GM19025 (cell line): ENCODE results near the gene FSCB.
"Not testable (repeated sequence)": the region's sequence is repeated elsewhere in the genome, so short reads cannot be mapped to it uniquely, and the experiment has no call there.

Source experiments
- ATAC-seq: cut with Tn5 transposase; IDR thresholded peaks from one replicate; pipeline ENCODE4 v1.9.1; 2021; ENCODE audit warnings: mild to moderate bottlenecking, low read depth, moderate library complexity; ENCODE audit not compliant: unreplicated experiment

The FSCB gene, protein sequence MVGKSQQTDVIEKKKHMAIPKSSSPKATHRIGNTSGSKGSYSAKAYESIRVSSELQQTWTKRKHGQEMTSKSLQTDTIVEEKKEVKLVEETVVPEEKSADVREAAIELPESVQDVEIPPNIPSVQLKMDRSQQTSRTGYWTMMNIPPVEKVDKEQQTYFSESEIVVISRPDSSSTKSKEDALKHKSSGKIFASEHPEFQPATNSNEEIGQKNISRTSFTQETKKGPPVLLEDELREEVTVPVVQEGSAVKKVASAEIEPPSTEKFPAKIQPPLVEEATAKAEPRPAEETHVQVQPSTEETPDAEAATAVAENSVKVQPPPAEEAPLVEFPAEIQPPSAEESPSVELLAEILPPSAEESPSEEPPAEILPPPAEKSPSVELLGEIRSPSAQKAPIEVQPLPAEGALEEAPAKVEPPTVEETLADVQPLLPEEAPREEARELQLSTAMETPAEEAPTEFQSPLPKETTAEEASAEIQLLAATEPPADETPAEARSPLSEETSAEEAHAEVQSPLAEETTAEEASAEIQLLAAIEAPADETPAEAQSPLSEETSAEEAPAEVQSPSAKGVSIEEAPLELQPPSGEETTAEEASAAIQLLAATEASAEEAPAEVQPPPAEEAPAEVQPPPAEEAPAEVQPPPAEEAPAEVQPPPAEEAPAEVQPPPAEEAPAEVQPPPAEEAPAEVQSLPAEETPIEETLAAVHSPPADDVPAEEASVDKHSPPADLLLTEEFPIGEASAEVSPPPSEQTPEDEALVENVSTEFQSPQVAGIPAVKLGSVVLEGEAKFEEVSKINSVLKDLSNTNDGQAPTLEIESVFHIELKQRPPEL

DNA sequence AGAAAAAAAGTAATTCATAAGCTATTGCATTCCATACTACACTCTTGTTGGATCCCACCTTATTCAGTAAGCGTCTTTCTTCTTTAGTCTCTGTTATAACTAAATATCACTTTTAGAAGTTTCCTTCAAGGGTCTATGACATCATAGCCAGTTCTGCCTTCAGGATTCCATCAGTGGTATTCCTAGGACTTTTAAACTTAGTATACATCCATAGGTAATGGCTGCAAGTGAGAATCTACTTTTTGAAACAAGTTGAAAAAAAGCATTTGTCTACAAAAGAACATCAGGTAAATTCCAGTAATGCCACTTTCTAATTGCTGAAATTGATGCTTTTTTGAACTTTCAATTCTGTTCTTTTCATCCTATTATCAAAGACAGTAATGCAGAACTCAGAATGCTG, at the start of gene FSCB:
Gene FSCB, minus strand, starts transcription at position 101 of the 400 bp plus-strand sequence. CDS start 296 bp downstream, outside the sequence.
- ATAC-seq = no peak

DNA sequence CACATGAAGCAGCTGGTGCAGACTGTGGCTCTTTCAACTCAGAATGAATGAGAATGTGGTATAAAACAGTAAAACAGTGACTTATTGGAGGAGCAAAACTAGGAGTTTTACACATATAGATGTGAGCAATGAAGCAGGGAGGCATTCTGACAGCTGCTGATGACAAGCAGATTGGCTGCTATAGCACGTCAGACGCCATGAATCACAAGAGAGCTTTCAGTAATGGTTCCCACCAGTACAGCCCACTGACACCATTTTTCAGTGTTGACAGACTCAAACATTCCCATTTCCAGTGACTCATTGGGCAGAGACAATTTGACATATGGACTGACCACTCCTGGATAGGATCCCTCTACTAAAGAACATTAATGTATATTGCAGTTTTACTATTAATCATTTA, 24.6 kb upstream of the FSCB start:
- no peak for ATAC-seq

DNA sequence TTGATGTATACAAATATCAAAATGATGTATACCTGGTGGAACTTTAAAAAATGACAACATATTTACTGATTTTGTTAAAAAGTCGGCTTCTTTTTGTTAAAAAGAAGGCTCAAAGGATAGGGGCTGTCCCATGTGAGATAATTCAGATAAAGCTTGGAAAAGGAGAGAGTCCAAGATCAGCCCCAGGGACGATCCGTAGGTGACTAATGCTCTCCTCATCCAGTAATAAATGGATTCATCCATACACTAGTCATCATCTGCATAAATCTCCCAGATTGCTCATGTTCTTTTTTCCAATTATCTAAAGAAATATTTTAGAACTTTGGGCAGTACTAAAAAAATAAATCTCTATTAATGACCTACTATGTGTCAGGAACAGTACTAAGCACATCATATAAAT, 23.4 kb upstream of the FSCB start:
- ATAC-seq = no peak

DNA sequence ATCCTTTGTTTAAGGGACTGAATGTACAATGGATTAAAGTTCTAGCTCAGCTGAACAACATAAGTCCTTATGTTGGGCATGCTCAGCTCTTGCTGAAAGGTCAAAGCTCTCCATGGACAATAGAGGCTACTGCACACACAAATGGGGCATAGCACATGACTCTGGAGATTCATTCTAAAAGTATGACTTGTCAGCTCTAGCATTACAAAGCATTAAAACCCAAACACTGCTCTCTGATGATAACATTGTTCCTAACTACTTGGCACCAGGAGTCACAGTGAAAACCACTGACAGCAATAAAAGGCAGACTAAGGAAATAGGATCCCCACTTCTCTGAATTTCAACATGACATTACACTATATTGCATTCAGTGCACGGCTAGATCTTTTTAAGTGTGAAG, 21.9 kb upstream of the FSCB start:
- ATAC-seq = no peak

DNA sequence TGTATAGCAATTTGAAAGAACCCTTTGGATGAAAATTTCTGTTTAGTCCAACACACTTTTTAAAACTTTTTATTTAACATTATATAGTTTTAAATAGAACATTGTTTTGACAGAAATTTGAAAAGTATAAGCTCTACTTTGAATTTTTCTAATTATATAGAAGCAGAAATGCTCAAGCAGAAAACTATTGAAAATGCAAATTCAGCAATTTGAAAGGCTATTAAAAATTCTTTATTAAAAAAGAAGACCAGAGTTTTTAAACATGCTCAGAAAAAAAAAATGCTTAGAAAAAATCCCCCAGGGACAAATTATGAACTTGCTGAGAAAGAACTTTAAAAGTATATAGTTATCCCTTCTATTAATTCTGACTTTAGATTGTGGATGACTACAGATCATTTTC, 21.1 kb upstream of the FSCB start:
- no peak for ATAC-seq

DNA sequence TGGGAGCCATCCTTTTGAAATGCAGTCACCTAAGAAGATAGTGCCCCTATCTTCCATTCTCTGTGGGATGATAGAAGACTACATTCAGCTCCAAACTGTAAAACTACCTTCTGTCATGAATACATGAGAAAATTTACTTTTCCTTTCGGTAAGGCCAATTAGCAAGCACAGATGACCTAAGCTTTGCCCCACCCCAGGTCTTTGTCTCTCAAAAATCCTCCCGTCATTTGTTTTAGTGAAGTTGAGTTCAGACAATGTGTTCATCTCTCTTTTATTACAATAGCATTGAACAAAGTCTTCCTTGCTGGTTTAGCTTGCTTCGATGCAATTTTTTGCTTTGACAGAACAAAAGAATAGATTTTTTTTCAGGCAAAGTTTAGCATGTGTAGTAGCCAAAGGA, 18.2 kb upstream of the FSCB start:
- ATAC-seq = no peak

DNA sequence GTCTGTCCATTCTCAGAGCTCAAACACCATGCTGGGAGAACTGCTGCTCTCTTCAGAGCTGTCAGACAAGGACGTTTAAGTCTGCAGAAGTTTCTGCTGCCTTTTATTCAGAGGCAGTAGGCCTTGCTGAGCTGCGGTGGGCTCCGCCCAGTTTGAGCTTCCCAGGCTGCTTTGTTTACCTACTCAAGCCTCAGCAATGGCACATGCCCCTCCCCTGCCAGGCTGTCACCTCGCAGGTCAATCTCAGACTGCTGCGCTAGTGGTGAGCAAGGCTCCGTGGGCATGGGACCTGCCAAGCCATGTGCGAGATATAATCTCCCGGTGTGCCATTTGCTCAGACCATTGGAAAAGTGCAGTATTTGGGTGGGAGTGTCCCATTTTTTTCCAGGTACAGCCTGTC, 8.6 kb upstream of the FSCB start:
- ATAC-seq = not testable (repeated sequence)

DNA sequence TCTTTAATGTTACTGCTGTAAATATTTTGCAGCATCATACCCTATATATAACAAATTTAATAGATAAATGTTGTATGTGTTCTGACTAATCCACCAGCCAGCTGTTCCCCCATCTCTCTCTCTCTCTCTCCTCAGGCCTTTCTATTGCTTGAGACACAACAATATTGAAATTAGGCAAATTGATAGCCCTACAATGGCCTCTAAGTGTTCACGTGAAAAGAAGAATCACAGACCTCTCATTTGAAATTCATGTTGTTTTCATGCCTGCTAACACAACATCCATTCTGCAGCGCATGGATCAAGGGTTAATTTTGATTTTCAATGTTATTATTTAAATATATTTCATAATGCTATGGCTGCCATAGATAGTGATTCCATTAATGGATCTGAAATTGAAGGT, 1.8 kb upstream of the FSCB start:
- no peak for ATAC-seq

DNA sequence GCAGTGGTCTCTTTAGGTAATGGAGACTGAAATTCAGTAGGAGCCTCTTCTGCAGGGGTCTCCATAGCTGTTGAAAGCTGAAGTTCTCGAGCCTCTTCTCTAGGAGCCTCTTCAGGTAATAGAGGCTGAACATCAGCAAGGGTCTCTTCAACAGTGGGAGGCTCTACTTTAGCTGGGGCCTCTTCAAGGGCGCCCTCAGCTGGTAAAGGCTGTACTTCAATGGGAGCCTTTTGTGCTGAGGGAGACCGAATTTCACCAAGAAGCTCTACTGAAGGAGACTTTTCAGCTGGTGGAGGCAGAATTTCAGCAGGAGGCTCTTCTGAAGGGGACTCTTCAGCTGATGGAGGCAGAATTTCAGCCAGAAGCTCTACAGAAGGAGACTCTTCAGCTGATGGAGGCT, 1.5 kb downstream of the FSCB start:
- no peak for ATAC-seq

DNA sequence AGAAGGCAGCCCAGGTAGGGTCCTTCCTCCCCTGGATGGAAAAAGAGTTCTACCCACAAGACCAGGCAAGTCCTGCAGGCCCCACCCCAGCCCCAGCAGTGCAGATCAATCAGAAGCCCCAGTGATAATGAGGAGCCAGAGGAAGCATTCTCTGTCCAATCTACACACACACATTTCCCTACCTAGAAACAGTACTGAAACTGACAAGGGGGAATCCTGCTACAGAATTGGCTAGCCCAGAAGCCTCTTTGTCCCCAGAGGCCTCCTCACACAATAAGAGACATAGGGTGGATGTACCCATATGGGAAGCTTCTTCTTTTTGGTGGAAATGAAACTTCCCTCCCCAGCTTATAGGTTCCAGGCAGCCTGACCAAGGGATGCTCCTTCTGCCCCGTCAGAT, 9.9 kb downstream of the FSCB start:
- ATAC-seq = no peak

DNA sequence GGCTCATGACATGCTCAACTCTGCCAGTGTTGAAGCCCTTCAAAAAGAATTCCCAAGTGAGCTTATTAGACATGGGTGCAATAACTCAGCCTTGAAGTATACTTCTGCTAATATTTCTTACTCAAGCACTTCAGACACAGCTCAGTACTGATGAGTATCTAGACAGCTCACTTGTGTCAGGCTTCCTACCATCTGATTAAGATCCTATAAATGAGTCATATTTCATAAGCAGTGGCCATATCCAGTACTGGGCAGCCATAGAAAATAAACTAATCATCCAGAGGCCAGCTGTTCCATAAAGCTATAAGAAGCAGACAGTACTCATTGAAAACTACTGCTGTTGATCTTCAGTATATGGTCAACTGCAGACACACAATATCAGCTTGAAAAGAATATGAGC, 12.9 kb downstream of the FSCB start:
- ATAC-seq = no peak

DNA sequence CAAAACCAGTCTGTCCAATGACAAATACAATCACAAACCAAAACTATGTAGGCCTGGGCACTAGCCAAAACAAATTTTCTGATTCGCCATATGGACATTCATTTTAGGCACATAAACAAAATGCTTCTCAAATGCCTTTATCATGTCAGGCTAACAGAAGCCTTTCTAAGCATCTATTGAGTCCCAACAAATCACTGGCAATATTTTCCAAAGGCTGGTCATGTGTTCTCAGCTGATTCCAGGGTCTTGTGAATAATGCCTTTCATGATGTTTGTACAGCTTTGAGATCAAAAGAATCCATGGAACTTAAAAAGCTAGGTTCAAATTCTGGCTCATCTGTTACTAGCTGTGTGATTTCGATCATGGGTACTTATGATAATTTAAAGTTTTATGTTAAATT, 16.1 kb downstream of the FSCB start:
- no peak for ATAC-seq

DNA sequence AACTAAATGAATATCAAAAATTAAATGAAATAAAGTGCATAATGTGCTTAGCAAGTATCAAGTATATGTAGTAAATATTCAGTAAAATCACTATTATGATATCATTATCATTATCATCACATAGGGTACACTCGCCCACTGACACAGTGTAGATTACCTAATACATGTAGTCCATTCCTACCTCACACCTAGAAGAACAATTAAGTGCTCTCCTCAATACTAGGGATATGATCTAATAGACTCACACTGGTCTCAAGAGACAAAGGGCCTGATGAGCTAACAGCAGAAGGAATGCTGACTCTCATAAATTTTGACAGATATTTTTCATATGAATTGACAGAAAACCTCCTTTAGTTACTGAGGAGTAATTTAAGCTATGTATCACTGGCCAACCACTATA, 29.1 kb downstream of the FSCB start:
- ATAC-seq = no peak

DNA sequence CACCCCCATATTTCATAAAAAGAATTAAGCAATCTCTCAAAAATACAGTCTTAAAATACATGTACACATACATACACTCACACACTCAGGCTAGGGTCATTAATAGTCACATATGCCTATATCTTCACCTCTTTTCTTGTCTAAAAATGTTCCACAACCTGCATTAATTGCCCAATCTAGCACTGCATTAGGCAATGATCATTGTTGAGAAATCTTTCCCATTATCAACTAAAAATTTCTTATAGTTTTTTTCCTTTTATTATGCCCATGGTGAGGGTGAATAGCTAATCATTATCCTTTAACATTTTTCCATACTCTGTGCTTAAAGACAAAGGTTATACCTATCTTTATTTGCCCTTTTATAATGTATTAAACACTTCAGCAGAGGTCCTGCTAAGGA, 38.3 kb downstream of the FSCB start:
- ATAC-seq = no peak

DNA sequence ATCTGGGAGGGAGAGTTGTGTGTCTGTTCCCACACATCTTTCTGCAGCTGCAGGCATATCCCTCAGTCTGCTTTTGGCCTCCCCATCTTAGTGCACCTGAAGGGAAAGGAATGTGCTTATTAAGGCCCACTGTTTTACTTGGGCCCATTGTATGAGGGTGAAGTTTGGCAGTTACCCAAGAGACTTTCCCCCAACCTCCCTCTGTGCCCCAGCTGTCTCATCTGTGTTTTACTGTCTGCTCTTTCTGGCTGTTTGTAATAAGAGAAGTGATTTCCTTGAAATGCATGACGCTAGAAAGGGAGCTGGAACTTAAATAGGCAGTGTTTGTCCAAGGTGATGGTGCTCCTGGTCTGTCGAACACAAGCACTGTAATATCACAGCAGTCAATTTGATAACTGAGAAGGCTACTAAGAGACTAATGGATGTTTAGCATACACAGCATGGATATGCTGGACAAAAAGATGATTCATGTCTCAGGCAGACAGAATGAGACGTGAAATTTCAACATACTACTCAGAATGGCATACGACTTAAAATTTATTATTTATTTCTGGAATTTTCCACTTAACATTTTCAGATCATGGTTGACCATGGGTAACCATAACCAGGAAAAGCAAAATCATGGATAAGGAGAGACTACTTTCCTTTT, 43.6 kb downstream of the FSCB start:
- ATAC-seq = no peak

DNA sequence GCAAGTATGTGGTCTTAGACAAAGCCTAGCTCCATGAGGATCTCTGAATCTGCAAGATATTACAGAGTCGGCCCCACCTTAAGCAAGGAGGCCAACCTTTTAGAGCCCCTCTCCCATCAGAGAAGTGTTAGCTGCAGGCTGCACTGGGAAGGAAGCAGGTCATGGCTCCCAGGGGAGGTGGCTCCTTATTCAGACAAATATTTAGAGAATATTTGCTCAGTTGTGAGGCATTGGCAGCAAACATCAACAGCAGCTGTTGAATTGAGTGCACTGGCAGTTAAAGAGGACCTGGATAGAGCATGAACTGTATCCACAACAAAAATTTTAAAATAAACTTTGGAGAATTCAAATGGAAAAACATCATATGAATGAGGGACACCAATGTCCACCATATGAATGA, 44.7 kb downstream of the FSCB start:
- ATAC-seq = no peak

DNA sequence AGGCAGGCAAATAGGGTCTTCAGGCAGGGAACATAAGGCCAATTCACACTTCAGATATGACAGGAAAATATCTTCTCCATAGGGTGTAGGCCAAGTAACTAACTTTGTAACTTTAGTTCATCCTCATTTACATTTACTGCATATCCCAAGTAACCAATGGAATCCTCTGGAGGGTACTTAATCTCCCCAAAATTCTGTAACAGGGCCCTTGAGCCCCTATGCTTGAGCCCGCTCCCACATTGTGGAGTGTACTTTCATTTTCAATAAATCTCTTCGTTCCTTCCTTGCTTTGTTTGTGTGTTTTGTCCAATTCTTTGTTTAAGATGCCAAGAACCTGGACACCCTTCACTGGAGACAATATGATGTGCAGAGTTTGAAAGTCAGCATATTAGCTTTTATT, 45.3 kb downstream of the FSCB start:
- no peak for ATAC-seq
